GM06990 (cell line): ENCODE results near the gene NECTIN4.
"Not testable (repeated sequence)": the region's sequence is repeated elsewhere in the genome, so short reads cannot be mapped to it uniquely, and the experiment has no call there.

Experiments used
- DNase-seq: peaks from one replicate; pipeline ENCODE4 v3.0.0-alpha.2; 2011; ENCODE audit not compliant: insufficient read length; ENCODE audit errors: extremely low read depth
- H3K27me3 ChIP-seq: replicated peaks from 2 replicates; pipeline ENCODE4 v1.6.0; 2011; ENCODE audit warnings: low read length; ENCODE audit not compliant: control insufficient read depth, insufficient read depth
- H3K36me3 ChIP-seq: 2 replicates; pipeline ENCODE4 v1.5.1; 2011; ENCODE audit warnings: low read length; ENCODE audit not compliant: control insufficient read depth, insufficient read depth
- H3K4me3 ChIP-seq: replicated peaks from 2 replicates; pipeline ENCODE4 v1.5.1; 2011; ENCODE audit warnings: low read depth, mild to moderate bottlenecking, control low read depth, low read length
- TF ChIP-seq, protein P1 (sequence below): IDR thresholded peaks from 2 replicates; pipeline ENCODE4 v1.5.1; 2011; ENCODE audit warnings: low read length, control low read depth, mild to moderate bottlenecking, inconsistent platforms; ENCODE audit not compliant: insufficient read depth, poor library complexity, severe bottlenecking

NECTIN4 gene

DNA sequence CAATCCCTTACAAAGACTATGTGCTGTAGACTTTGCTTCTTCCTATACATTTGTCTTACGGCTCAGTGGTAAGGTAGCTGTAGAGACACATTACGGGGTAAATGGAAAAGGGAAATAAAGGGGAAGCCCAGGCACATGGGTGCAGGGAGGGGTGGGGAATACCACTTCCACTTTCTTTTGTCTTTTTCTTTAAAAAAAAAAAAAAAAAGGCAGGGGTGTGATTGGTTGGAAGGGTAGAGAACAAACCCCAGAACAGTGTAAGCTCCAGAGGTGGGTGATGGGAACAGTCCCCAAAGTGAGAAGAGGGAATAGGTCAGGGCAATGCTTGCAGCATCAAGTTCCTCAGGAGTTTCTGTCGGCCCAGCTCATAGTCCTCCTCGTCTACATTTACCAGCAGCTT is 32.5 kb upstream of the NECTIN4 start:
- Histone ChIP-seq H3K4me3 (no peak overlapping the region), H3K27me3 (no peaks in the 10 kb centered on the region), H3K36me3 (peaks cover 30% of the 10 kb centered on the region)
- TF ChIP-seq, protein P1, sequence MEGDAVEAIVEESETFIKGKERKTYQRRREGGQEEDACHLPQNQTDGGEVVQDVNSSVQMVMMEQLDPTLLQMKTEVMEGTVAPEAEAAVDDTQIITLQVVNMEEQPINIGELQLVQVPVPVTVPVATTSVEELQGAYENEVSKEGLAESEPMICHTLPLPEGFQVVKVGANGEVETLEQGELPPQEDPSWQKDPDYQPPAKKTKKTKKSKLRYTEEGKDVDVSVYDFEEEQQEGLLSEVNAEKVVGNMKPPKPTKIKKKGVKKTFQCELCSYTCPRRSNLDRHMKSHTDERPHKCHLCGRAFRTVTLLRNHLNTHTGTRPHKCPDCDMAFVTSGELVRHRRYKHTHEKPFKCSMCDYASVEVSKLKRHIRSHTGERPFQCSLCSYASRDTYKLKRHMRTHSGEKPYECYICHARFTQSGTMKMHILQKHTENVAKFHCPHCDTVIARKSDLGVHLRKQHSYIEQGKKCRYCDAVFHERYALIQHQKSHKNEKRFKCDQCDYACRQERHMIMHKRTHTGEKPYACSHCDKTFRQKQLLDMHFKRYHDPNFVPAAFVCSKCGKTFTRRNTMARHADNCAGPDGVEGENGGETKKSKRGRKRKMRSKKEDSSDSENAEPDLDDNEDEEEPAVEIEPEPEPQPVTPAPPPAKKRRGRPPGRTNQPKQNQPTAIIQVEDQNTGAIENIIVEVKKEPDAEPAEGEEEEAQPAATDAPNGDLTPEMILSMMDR, result no peak
- no peak for DNase-seq

DNA sequence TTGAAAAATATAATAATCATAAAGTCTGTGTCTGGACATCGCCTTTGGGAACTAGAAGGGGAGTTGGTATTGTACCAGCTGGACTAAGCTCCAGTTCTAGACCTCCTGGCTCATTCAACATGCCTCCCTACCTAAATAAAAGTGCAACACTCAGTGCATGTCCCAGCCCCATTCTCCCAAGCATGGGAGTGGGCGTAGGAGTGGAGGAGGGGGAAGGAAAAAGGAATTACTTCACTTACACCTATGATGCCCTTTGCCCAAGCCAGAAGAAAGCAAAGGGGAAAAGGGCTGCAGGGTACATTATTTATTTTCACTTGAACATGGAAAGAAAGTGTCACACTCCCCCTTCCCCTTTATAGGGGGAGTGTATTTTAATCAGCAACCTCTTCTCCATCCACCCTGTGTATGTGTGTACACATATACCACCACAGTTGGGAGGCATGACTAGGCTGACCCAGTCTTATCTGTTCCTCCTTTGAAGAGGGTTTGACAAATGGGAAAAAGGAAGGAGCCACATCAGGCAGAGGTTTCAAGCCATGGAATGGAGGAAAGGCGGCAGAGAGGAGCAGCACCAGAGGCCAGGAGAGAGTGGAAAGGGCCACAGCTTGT is 31.8 kb upstream of the NECTIN4 start:
- Histone ChIP-seq H3K27me3 (no peaks in the 10 kb centered on the region), H3K36me3 (peaks cover 28% of the 10 kb centered on the region), H3K4me3 (no peak overlapping the region)
- DNase-seq, result no peak
- TF ChIP-seq, protein P1, result no peak

DNA sequence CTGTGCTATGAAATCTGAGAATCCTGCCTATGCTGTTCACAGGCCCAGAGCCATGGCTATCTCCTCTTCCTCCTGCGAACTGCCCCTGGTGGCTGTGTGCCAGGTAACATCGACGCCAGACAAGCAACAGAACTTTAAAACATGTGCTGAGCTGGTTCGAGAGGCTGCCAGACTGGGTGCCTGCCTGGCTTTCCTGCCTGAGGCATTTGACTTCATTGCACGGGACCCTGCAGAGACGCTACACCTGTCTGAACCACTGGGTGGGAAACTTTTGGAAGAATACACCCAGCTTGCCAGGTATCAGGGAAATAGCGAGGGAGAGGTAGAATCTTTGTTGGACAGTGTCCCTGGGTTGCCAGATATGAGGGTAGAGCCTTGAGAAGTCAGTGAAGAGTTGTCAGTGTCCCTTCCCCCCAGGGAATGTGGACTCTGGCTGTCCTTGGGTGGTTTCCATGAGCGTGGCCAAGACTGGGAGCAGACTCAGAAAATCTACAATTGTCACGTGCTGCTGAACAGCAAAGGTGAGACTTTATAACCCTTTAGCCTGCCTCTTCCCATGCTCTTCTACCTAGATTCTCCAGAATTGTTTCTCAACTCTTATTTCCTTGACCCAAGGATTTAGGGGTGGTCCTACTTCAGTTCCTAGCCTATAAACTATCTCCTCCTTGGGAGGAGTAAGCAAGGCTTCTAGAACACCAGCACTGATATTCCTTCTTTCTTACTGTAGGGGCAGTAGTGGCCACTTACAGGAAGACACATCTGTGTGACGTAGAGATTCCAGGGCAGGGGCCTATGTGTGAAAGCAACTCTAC is 29.9 kb upstream of the NECTIN4 start:
- H3K27me3 ChIP-seq, result no peaks in the 10 kb centered on the region
- peak; percentile 36 for DNase-seq
- peak overlapping the region; percentile 80 for H3K4me3 ChIP-seq
- peaks cover 28% of the 10 kb centered on the region for H3K36me3 ChIP-seq
- TF ChIP-seq, protein P1, result peak; percentile 56

DNA sequence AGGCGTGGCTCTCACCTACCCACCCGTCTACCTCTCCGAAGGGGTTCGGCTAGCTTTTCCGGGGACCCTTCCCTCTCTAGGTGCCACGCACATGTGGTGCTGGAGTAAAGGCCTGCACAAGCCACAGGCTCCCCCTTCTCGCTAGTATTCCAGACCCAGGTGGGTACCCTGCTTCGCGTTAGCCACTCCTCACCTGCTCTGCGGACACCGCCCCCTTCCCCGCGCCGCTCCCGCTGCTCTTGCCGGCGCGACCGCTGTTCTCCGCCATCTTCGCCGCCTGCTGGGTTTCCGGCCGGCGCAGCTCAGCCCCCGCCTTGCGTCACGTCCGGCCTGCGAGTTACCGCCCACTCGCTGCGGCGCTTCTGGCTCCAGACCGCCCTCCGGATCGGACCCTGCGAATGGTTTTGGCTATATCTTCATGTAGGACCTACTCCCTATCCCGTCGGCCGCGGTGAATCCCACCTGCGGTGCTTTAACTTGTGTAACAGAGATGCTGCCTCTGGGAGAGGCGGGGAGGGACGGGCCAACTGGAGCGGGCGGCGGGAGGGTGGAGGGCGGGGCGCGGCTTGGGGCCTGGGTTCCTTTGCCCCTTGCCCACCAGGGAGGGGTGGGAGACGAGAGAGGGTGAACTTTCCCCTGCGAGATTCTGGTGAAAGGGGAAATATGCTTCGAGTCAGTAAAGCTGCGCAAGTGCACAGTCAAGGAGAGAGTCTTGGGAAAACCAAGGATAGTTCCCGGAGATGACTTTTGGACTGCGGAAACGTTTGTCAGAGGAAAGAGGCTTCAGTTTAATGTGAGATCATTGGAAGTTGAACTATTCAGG is 28.6 kb upstream of the NECTIN4 start, which contains the start of the genes NIT1 and PFDN2:
Gene NIT1, plus strand, starts transcription at position 347 of the 823 bp plus-strand sequence. Its CDS starts 72 bp downstream, at position 419.
Gene PFDN2, minus strand, starts transcription at position 279 of the 823 bp plus-strand sequence. Its CDS starts 11 bp downstream, at position 268.
- DNase-seq, result peak; percentile 89
- Histone ChIP-seq H3K27me3 (no peaks in the 10 kb centered on the region), H3K4me3 (peak within 1 kb of the TSS; percentile 80), H3K36me3 (peaks cover 19% of the 10 kb centered on the region)
- TF ChIP-seq, protein P1, result no peak

DNA sequence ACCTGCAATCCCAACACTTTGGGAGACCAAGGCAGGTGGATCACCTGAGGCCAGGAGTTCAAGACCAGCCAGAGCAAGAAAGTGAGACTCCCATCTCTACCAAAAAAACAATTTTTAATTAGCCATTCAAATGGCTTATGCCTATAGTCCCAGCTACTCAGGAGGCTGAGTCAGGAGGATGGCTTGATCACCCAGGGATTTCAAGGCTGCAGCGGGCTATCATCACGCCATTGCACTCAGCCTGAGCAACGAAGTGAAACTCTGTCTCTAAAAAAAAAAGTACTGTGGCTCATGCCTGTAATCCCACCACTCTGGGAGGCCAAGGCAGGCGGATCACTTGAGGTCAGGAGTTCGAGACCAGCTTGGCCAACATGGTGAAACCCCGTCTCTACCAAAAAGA is 26.6 kb upstream of the NECTIN4 start:
- H3K36me3 ChIP-seq, result peaks cover 12% of the 10 kb centered on the region
- H3K27me3 ChIP-seq, DNase-seq, H3K4me3 ChIP-seq: not testable (repeated sequence)
